ENCODE results near the gene KRTAP4-7.
"Not testable (repeated sequence)": the region's sequence is repeated elsewhere in the genome, so short reads cannot be mapped to it uniquely, and the experiment has no call there.

The KRTAP4-7 gene

GRCh38 chr17:41065829-41066624, 17.9 kb upstream of the KRTAP4-7 start, which contains the start of gene KRTAP2-4:
KRTAP2-4 (minus strand) TSS chr17:41065879; CDS start chr17:41065845, 34 bp downstream.
- no peak for DNase-seq

- no peak for DNase-seq
Measured at GRCh38 chr17:41067281-41067680, 16.7 kb upstream of the KRTAP4-7 start.

DNA sequence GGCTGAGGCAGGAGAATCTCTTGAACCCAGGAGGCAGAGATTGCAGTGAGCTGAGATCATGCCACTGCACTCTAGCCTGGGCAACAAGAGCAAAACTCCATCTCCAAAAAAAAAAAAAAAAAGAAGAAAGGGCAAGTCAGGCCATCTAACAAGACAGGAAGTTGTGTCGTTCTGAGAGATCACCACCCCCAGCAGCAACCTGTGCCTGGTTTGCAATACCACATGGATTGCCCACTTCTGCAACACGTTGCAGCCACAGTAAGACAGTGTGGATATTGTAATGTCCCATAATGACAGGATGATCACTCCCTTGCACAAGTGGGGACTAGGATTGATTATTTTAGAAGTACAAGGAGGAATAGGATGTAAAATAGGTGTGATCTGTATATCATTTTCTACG, 14.9 kb upstream of the KRTAP4-7 start:
- no peak for DNase-seq

- no peak for DNase-seq
Measured at GRCh38 chr17:41071606-41072360, 12.2 kb upstream of the KRTAP4-7 start.

DNA sequence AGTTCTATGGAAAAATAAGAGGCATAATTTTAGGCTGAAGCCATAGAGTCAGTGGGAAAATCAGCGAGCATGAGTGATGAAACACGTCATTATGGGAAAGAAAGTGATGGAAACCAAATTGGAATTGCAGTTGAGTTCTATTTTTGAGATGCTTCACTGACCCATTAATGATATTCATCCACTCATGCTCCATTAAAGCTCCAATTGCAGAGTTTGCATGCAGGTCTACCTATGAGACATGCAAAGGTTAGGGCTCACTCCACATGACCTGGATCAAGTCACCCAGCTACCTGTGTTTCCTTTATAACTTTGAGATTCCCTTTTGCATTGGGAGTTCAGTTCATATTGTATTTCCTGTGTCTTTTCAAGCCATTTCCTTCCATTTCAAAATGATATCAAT, 10.3 kb upstream of the KRTAP4-7 start:
- no peak for DNase-seq

DNA sequence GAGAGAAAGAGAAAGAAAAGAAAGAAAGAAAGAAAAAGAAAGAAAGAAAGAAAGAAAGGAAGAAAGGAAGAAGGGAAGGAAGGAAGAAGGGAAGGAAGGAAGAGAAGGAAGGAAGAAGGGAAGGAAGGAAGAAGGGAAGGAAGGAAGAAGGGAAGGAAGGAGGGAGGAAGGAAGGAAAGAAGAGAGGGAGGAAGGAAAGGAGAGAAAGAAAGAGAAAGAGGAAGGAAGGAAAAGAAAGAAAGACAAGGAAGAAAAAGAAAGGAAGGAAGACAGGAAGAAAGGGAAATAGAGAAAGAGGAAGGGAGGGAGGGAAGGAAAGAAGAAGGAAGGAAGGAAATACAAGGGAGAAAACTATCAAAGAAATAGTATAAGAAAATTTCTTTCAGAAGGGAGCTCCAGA, 7.2 kb upstream of the KRTAP4-7 start:
- DNase-seq = no peak

DNA sequence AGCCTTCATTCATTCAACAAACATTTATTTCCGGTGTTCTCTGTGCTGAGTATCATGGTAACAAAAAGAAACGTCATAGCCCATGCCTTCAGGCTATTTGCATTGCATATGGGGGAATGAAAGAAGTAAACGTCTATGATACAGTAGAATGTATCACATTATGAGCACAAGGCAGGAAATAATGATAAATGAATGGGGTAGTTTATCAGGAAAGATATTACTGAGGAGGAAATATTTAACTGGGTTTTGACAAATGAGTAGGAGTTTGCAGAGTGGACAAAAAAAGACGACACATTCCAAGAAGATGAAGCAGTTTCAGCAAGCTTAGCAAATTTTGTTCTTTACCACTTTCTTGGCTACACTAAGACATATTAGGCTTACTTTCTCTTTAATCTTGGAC, 1.3 kb upstream of the KRTAP4-7 start:
- no peak for DNase-seq

DNA sequence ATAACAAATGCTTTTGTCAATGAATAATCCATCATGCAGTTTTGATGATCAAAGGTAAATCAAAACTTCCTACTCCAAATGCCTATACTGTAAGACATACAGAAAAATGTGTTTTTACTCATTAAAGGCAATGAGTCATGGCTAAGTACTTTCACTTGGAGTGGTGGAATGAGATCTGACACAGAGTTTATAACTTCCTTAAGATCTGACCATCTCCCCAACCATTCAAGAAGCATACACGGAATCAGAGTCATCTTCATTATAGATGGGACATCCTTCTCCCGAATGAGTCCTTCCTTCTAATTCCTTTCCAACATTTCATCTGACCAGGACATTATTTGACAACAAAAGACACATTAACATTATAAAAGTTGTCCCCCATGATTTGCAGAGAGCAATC, 523 bp upstream of the KRTAP4-7 start:
- DNase-seq = not testable (repeated sequence)

DNA sequence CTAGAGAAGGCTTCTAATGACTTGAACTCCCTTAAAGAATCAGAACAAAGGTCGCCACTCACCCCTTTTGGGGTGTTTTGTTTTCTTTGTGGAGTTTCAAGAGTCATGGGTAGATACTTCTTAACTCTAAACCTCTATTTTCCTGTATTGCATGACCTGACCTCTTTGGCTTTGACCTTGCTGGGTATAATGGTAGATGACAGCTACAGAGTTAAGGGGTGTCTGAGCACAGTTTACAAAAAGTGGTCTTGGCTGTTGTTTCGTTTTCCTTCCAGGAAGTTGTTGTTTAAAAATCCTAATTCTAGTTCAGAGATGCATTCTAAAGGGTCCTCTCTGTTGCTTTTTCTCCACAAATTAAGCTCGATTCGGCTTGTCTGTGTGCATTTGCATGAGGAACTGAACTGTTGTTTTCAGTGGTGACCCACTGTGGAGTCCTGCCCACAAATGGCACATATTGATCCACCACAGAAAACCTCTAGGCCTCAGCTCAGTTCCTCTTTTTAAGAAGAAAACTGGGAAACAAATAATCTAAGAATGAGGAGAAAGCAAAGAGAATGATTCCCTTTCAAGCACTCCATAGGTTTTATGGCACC, 4.9 kb downstream of the KRTAP4-7 start:
- DNase-seq = not testable (repeated sequence)

DNA sequence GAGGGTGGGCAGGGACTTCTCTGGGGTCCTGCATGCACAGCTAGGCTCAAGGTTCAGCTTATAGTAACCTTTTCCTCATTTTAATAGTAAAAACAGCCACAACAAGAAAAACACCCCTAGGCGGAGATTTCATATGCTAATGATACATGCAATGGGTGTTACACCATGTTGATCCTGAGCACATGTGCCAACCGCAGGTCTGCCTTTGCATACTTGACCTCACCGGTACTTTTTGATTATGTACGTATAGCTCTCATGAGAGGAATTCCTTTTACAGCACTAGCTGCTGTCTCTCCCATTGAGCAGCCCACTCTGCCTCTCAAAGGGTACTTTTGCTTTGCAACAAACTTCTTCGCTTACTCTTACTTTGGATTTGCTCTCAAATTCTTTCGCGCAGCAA, 12.1 kb downstream of the KRTAP4-7 start:
- no peak for DNase-seq

DNA sequence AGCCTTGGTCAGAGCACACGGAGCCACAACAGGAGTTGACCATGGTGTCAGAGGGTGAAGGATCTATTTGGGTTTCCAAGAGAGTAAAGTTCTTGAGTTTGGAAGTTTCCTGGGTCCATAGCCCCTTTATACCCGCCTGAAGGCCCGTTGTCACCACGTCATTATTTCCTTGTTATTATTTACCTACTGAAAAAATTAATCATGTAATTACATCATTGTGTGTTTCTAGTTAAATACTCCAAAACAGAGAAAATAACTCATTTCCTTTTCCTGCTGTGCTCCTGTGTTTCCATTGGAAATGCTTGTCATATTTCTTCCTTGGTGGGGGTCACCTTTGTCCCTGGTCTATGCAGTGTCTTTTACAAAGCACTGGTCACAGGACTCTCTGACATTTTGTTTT, 14.1 kb downstream of the KRTAP4-7 start, which contains the start of gene KRTAP4-8:
Gene KRTAP4-8 (minus strand): TSS at position 101 of the 400 bp plus-strand sequence. CDS start 58 bp downstream, at position 43.
- no peak for DNase-seq

GRCh38 chr17:41098481-41098880, 14.5 kb downstream of the KRTAP4-7 start:
- DNase-seq = no peak

- DNase-seq = not testable (repeated sequence)
Measured at GRCh38 chr17:41099682-41100480, 15.9 kb downstream of the KRTAP4-7 start.

DNA sequence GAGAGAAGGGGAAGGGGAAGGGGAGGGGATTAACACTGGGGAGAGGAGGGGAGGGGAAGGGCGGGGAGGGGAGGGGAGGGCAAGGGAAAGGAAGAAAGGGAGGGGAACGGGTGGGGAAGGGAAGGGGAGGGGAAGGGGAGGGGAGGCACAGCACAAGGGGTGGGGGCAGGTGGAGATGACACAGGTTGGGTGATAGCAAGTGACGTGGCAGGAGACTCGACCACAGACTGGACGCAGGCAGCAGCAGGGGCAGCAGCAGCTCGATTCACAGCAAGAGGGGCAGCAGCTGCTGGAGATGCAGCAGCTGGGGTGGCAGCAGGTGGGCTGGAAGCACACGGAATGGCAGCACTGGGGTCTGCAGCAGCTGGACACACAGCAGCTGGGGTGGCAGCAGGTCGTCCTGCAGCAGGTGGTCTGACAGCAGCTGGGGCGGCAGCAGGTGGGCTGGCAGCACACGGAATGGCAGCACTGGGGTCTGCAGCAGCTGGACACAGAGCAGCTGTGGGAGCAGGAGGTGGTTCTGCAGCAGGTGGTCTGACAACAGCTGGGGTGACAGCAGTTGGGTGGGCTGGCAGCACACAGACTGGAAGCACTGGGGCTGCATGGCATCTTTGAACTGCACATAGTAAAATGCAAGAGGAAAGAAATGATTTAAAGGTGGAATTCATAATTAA, 17.8 kb downstream of the KRTAP4-7 start, which contains the start of gene KRTAP4-16:
Gene KRTAP4-16 (minus strand): TSS at position 624 of the 674 bp plus-strand sequence. CDS start 0 bp downstream, at position 624.
- DNase-seq = no peak

DNA sequence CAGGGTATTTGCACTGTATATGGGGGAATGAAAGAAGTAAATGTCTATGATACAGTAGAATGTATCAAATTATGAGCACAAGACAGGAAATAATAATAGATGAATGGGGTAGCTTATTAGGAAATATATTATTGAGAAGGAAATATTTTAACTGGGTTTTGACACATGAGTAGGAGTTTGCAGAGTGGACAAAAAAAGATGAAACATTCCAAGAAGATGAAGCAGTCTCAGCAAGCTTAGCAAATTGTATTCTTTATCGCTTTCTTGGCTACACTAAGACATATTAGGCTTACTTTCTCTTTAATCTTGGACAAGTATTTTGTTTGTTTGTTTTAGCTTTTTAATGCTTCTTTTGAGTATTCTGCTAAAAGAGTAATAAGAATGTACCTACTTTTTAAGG, 19.9 kb downstream of the KRTAP4-7 start:
- no peak for DNase-seq

- not testable (repeated sequence) for DNase-seq
Measured at GRCh38 chr17:41104386-41105038, 20.6 kb downstream of the KRTAP4-7 start.

DNA sequence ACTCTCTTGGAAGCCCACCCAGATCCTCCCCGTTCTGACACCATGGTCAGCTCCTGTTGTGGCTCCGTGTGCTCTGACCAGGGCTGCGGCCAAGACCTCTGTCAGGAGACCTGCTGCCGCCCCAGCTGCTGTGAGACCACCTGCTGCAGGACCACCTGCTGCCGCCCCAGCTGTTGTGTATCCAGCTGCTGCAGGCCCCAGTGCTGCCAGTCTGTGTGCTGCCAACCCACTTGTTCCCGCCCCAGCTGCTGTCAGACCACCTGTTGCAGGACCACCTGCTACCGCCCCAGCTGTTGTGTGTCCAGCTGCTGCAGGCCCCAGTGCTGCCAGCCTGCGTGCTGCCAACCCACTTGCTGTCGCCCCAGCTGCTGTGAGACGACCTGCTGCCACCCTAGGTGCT, 21.4 kb downstream of the KRTAP4-7 start, which contains the start of gene KRTAP4-9:
Gene KRTAP4-9 (plus strand): TSS at position 43 of the 400 bp plus-strand sequence. CDS start 0 bp downstream, at position 43.
- DNase-seq = not testable (repeated sequence)

GRCh38 chr17:41107941-41108450, 24.0 kb downstream of the KRTAP4-7 start:
- no peak for DNase-seq

DNA sequence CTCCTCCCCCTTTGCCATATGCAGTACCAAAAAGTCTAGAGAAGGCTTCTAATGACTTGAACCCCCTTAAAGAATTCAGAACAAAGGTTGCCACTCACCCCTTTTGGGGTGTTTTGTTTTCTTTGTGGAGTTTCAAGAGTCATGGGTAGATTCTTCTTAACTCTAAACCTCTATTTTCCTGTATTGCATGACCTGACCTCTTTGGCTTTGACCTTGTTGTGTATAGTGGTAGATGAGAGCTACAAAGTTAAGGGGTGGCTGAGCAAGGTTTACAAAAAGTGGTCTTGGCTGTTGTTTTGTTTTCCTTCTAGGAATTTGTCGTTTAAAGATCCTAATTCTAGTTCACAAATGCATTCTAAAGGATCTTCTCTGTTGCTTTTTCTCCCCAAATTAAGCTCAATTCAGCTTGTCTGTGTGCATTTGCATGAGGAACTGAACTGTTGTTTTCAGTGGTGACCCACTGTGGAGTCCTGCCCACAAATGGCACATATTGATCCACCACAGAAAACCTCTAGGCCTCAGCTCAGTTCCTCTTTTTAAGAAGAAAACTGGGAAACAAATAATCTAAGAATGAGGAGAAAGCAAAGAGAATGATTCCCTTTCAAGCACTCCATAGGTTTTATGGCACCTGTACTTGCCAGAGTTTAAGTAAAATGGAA, 24.9 kb downstream of the KRTAP4-7 start:
- not testable (repeated sequence) for DNase-seq

DNA sequence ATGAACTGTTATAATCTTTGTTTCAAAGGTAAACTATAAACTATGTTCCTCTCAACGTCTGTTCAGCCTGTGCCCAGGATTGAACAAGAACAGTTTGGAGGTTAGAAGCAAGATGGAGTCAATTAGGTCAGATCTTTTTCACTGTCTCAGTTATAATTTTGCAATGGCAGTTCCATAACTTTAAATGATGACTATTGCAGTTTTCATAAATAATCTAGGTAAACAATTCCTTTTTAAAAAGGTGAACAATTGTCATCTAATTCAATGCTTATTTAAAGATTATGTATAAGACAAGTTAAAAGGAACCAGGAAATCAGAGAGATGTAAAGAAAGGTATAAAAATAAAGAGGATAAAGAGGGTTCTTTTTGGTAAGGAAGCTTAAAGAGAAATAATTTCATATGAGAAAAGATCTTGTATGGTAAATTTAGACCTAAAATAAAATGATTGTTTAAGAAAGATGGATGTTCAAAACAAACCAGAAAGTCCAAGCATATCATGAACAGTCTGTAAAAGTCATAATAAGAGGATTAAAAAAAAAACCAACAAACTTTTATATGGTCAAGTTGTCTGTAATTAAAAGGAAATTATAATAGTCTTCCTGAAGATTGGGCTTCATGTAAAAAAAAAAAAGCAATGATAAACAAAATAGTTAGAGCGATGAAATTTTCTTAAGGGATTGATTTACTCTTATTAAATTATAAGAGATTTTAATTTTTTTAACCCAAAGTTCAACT, 27.4 kb downstream of the KRTAP4-7 start:
- no peak for DNase-seq

Data from NCI-H187 (cell line).